Neuronal stem cell (in vitro differentiated cells): ENCODE data around the gene APOBEC3H.

Experiments used
- DNase-seq: peaks from one replicate; pipeline ENCODE4 v3.0.0-alpha.2; 2013; ENCODE audit warnings: low spot score
- H2AFZ ChIP-seq: one replicate; pipeline ENCODE4 v1.6.1; 2013; ENCODE audit warnings: mild to moderate bottlenecking, low read length, inconsistent platforms
- H2AK5ac ChIP-seq: 2 replicates; pipeline ENCODE4 v1.6.1; 2013; ENCODE audit warnings: low read depth, mild to moderate bottlenecking, inconsistent platforms, low read length, moderate library complexity, mixed read lengths
- H2BK120ac ChIP-seq: 2 replicates; pipeline ENCODE4 v1.6.1; 2013; ENCODE audit warnings: low read depth, mild to moderate bottlenecking, inconsistent platforms, low read length, moderate library complexity, mixed read lengths
- H2BK12ac ChIP-seq: one replicate; pipeline ENCODE4 v1.6.1; 2013; ENCODE audit warnings: low read length, inconsistent platforms
- H2BK15ac ChIP-seq: 2 replicates; pipeline ENCODE4 v1.6.1; 2013; ENCODE audit warnings: mild to moderate bottlenecking, low read length, inconsistent platforms, mixed read lengths
- H2BK5ac ChIP-seq: one replicate; pipeline ENCODE4 v1.6.1; 2013; ENCODE audit warnings: inconsistent platforms, mild to moderate bottlenecking, low read length, moderate library complexity
- H3K14ac ChIP-seq: one replicate; pipeline ENCODE4 v1.6.1; 2013; ENCODE audit warnings: low read length, inconsistent platforms
- H3K18ac ChIP-seq: 2 replicates; pipeline ENCODE4 v1.6.1; 2013; ENCODE audit warnings: low read length, inconsistent platforms
- H3K23ac ChIP-seq: 2 replicates; pipeline ENCODE4 v1.6.1; 2013; ENCODE audit warnings: low read depth, mild to moderate bottlenecking, mixed read lengths, low read length, inconsistent platforms; ENCODE audit not compliant: poor library complexity
- H3K27ac ChIP-seq: replicated peaks from 3 replicates; pipeline ENCODE4 v1.5.1; 2013; ENCODE audit warnings: low read length, inconsistent platforms
- H3K27me3 ChIP-seq, 3 experiments: 2 replicates each; pipeline ENCODE4 v1.6.1; 2013; ENCODE audit warnings: low read length in 3 of 3, mild to moderate bottlenecking in 2 of 3, inconsistent platforms in 1 of 3, low read depth in 1 of 3, mixed read lengths in 1 of 3, moderate library complexity in 1 of 3; ENCODE audit not compliant: control insufficient read depth in 3 of 3, insufficient read depth in 3 of 3
- H3K36me3 ChIP-seq, 2 donors: replicated peaks in 1 of 2; 2 replicates each; pipeline ENCODE4 v1.6.1; 2013; ENCODE audit warnings: low read length in 2 of 2; ENCODE audit not compliant: control insufficient read depth in 2 of 2, insufficient read depth in 2 of 2
- H3K4ac ChIP-seq: 2 replicates; pipeline ENCODE4 v1.6.1; 2013; ENCODE audit warnings: inconsistent platforms, mild to moderate bottlenecking, low read length, moderate library complexity
- H3K4me1 ChIP-seq, 2 donors: 1 replicate in 1 of 2; 2 replicates in 1 of 2; pipeline ENCODE4 v1.6.1; 2013; ENCODE audit warnings: low read length in 2 of 2, low read depth in 1 of 2; ENCODE audit not compliant: control insufficient read depth in 2 of 2, insufficient read depth in 1 of 2
- H3K4me2 ChIP-seq: one replicate; pipeline ENCODE4 v1.6.1; 2013; ENCODE audit warnings: mild to moderate bottlenecking, low read length, inconsistent platforms; ENCODE audit not compliant: insufficient read depth, poor library complexity, severe bottlenecking
- H3K4me3 ChIP-seq, 2 donors: 2 replicates each; pipeline ENCODE4 v1.5.1; 2013; ENCODE audit warnings: low read length in 2 of 2, mild to moderate bottlenecking in 2 of 2, inconsistent platforms in 1 of 2, moderate library complexity in 1 of 2
- H3K79me1 ChIP-seq: one replicate; pipeline ENCODE4 v1.6.1; 2013; ENCODE audit warnings: low read depth, mild to moderate bottlenecking, inconsistent platforms, low read length, moderate library complexity
- H3K9ac ChIP-seq: one replicate; pipeline ENCODE4 v1.6.1; 2013; ENCODE audit warnings: mild to moderate bottlenecking, low read depth, low read length, inconsistent platforms; ENCODE audit not compliant: poor library complexity
- H3K9me3 ChIP-seq, 2 donors: replicated peaks in 1 of 2; 2 replicates each; pipeline versions ENCODE3 to v1.6.1; 2013; ENCODE audit warnings: low read length in 2 of 2, mild to moderate bottlenecking in 2 of 2, inconsistent platforms in 1 of 2, low read depth in 1 of 2, mixed read lengths in 1 of 2, moderate library complexity in 1 of 2; ENCODE audit not compliant: control insufficient read depth in 2 of 2, insufficient read depth in 1 of 2
- H4K8ac ChIP-seq: one replicate; pipeline ENCODE4 v1.6.1; 2013; ENCODE audit warnings: low read depth, mild to moderate bottlenecking, inconsistent platforms, low read length, moderate library complexity
- H4K91ac ChIP-seq: one replicate; pipeline ENCODE4 v1.6.1; 2013; ENCODE audit warnings: low read length, low read depth, mild to moderate bottlenecking, inconsistent platforms; ENCODE audit not compliant: poor library complexity
- WGBS, 2 donors: extraction: QIAGEN DNeasy Blood & Tissue Kit; methylation state at CpG; one replicate each; pipeline ENCODE4 v1.1.7; 2013; ENCODE audit warnings: missing lambda C conversion rate in 2 of 2, mixed read lengths in 1 of 2; ENCODE audit not compliant: insufficient read length in 2 of 2, insufficient replicate concordance in 1 of 2; ENCODE audit errors: extremely low coverage in 2 of 2; 5-methylcytosine and 5-hydroxymethylcytosine counted together

Gene APOBEC3H

DNA sequence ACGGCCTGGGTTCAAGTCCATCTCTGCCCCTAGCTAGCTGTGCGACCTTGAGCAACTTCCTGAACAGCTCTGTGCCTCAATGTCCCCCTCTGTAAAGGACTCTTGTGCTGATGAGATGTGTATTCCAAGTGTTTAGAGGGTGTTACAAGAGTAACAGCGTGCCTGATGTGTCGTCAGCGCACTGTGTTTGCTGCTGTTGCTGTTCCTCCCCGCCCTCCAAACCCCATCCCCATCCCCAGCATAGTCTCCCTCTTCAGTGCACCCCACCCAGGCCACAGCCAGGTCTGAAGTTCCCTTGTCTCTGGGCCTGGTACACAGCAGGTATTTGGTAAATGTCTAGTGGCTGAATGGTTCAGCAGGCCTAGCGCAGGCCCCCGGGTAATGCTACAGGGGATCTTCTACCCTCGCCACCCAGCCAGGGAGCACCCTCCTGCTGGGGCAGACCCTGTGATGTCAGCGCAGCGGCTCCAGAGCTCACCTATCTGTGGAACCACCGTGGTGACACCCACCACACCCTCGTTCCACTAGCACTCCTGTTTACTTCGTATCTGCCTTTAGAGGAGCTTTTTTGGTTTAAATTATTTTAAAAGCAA lies 45.1 kb downstream of the APOBEC3H start:
- Histone ChIP-seq H3K14ac (no peak overlapping the region), H3K27me3 (peaks cover 0 to 16% (median 11%) of the 10 kb centered on the region in 3 experiments), H3K9ac (peak overlapping the region; percentile 57), H2BK15ac (no peak overlapping the region), H3K4me3 (no peak overlapping the region), H3K79me1 (peaks cover 1% of the 10 kb centered on the region), H3K18ac (no peak overlapping the region), H3K27ac (no peak overlapping the region), H2BK12ac (no peak overlapping the region), H2AK5ac (peak overlapping the region; percentile 2), H3K4me1 (peaks cover 11 to 16% of the 10 kb centered on the region in 2 donors), H4K8ac (no peak overlapping the region), H2BK5ac (no peak overlapping the region), H2BK120ac (no peak overlapping the region), H3K36me3 (no peaks in the 10 kb centered on the region), H2AFZ (no peak overlapping the region), H4K91ac (no peak overlapping the region), H3K4ac (no peak overlapping the region), H3K9me3 (no peaks in the 10 kb centered on the region), H3K4me2 (no peak overlapping the region), H3K23ac (no peak overlapping the region)
- no peak for DNase-seq
- no CpG with 5 or more reads among the region's 14 CpGs for WGBS, 2 donors

DNA sequence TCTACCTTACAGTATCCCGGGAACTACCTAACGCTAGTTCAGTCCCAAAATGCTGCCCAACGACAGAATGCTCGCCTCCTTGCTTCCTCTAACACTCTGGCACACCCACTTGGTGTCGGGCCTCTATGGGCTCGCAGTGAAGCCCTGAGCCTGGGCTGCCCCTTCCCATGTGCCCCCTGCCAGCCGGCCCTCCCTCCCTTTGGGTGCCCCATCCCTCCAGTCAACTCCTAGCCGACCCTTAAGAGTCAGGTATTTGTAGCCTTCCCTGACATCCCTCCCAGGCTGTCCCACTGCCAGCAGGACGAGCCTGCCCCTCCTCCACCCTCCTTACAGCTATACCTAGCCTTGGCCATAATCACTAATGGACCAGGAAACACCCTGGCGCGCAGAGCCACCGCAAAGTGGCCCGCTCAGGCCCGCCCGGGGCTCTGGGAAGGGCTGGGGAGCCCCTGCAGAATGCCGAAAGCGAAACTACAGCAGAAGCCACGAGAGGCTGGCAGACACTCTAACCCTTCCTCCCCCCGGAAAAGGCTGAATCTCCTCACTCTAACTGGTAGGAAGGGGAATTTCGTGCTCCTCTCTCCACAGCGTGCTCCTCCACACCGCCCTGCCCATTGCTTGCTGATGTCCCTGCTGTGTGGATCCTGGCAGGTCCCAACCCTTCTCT lies 47.2 kb downstream of the APOBEC3H start:
- H3K18ac ChIP-seq: peak overlapping the region; percentile 99
- H3K27me3 ChIP-seq: peaks cover 0 to 16% (median 11%) of the 10 kb centered on the region in 3 experiments
- peaks cover 12 to 16% of the 10 kb centered on the region in 2 donors for H3K4me1 ChIP-seq
- H2BK15ac ChIP-seq: peak overlapping the region; percentile 53
- H2BK120ac ChIP-seq: no peak overlapping the region
- H4K91ac ChIP-seq: no peak overlapping the region
- peak overlapping the region; percentile 100 for H2AFZ ChIP-seq
- peak overlapping the region; percentile 54 for H4K8ac ChIP-seq
- no peaks in the 10 kb centered on the region for H3K36me3 ChIP-seq
- H3K9me3 ChIP-seq: no peaks in the 10 kb centered on the region
- peak overlapping the region; percentile 47 for H3K14ac ChIP-seq
- WGBS, 2 donors: no CpG with 5 or more reads among the region's 22 CpGs
- H2AK5ac ChIP-seq: peak overlapping the region; percentile 53
- peak overlapping the region; percentile 64 for H2BK12ac ChIP-seq
- peak overlapping the region; percentile 86 to 96 for H3K4me3 ChIP-seq
- no peak for DNase-seq
- H3K27ac ChIP-seq: no peak overlapping the region
- H3K4me2 ChIP-seq: peak overlapping the region; percentile 82
- H3K4ac ChIP-seq: no peak overlapping the region
- peak overlapping the region; percentile 95 for H2BK5ac ChIP-seq
- H3K79me1 ChIP-seq: peaks cover 3% of the 10 kb centered on the region
- H3K23ac ChIP-seq: peak overlapping the region; percentile 11
- peak overlapping the region; percentile 96 for H3K9ac ChIP-seq

GRCh38 chr22:39146256-39147101 lies 49.4 kb downstream of the APOBEC3H start:
- peak overlapping the region; percentile 100 for H2AFZ ChIP-seq

More at GRCh38 chr22:39146256-39147101, 49.4 kb downstream of the APOBEC3H start:
- no peak overlapping the region for H2BK12ac ChIP-seq
- peaks cover 1% of the 10 kb centered on the region for H3K79me1 ChIP-seq
- H3K18ac ChIP-seq: no peak overlapping the region
- peaks cover 0 to 16% (median 13%) of the 10 kb centered on the region in 3 experiments for H3K27me3 ChIP-seq
- H2AK5ac ChIP-seq: no peak overlapping the region
- no CpG with 5 or more reads among the region's 6 CpGs for WGBS, 2 donors
- no peak overlapping the region for H3K14ac ChIP-seq
- no peak overlapping the region for H4K91ac ChIP-seq
- peaks cover 12 to 18% of the 10 kb centered on the region in 2 donors for H3K4me1 ChIP-seq
- no peak overlapping the region for H3K9ac ChIP-seq
- peak overlapping the region; percentile 46 to 74 for H3K4me3 ChIP-seq
- H4K8ac ChIP-seq: no peak overlapping the region
- peak overlapping the region; percentile 13 for H3K27ac ChIP-seq
- H2BK15ac ChIP-seq: no peak overlapping the region
- no peak overlapping the region for H3K4me2 ChIP-seq
- no peak for DNase-seq
- no peak overlapping the region for H2BK5ac ChIP-seq
- no peak overlapping the region for H2BK120ac ChIP-seq
- H3K36me3 ChIP-seq: no peaks in the 10 kb centered on the region
- no peaks in the 10 kb centered on the region for H3K9me3 ChIP-seq
- H3K23ac ChIP-seq: no peak overlapping the region
- no peak overlapping the region for H3K4ac ChIP-seq
